RWPE1 (cell line): Measurements from ENCODE around the gene TBC1D23.

Experiments
- CTCF ChIA-PET: fragments of 350-600 bp; sonication (Branson Sonifier 250); formaldehyde crosslinking; extraction: SDS; loops from one replicate; lab custom pipeline; 2021; lab: Yijun Ruan, JAX
- POLR2A ChIA-PET: fragments of 400-600 bp; formaldehyde crosslinking; extraction: SDS; loops from one replicate; lab custom pipeline; 2020; ENCODE audit warnings: antibody characterized with exemption; ENCODE audit not compliant: low non-redundant PET; lab: Yijun Ruan, JAX
- DNase-seq: peaks from one replicate; pipeline ENCODE4 v3.0.0; 2012; ENCODE audit warnings: low spot score
- H3K27ac ChIP-seq: fragments of 450-650 bp; 2 replicates; pipeline ENCODE4 v1.5.1; 2017
- TF ChIP-seq, protein P1 (sequence below): fragments of 450-650 bp; conservative IDR thresholded peaks from 2 replicates; pipeline ENCODE4 v1.5.1; 2017; ENCODE audit warnings: low read depth, mild to moderate bottlenecking

Gene TBC1D23

GRCh38 chr3:100360757-100361496 lies 100.1 kb downstream of the TBC1D23 start:
- no peak for DNase-seq
- POLR2A ChIA-PET, result no interaction called here
- TF ChIP-seq, protein P1, sequence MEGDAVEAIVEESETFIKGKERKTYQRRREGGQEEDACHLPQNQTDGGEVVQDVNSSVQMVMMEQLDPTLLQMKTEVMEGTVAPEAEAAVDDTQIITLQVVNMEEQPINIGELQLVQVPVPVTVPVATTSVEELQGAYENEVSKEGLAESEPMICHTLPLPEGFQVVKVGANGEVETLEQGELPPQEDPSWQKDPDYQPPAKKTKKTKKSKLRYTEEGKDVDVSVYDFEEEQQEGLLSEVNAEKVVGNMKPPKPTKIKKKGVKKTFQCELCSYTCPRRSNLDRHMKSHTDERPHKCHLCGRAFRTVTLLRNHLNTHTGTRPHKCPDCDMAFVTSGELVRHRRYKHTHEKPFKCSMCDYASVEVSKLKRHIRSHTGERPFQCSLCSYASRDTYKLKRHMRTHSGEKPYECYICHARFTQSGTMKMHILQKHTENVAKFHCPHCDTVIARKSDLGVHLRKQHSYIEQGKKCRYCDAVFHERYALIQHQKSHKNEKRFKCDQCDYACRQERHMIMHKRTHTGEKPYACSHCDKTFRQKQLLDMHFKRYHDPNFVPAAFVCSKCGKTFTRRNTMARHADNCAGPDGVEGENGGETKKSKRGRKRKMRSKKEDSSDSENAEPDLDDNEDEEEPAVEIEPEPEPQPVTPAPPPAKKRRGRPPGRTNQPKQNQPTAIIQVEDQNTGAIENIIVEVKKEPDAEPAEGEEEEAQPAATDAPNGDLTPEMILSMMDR, result no peak
- H3K27ac ChIP-seq, result no peak overlapping the region
- CTCF ChIA-PET, result interaction anchor here (0.7 kb wide), 1 partner anchor 47 kb away, joined by 3 read pairs; no protein-coding TSS in a partner anchor

- ChIA-PET POLR2A (no interaction called here), CTCF (no interaction called here)
- DNase-seq, result no peak
- H3K27ac ChIP-seq, result no peak overlapping the region
- TF ChIP-seq, protein P1, result no peak
Measured at GRCh38 chr3:100361897-100362296, 101.1 kb downstream of the TBC1D23 start.

- TF ChIP-seq, protein P1, result no peak
- ChIA-PET CTCF (no interaction called here), POLR2A (no interaction called here)
- DNase-seq, result no peak
- no peak overlapping the region for H3K27ac ChIP-seq
Measured at GRCh38 chr3:100364421-100364820, 103.6 kb downstream of the TBC1D23 start.

- H3K27ac ChIP-seq, result no peak overlapping the region
- ChIA-PET POLR2A (no interaction called here), CTCF (interaction anchor here (0.5 kb wide), 1 partner anchor 721 kb away, joined by 5 read pairs; no protein-coding TSS in a partner anchor)
- TF ChIP-seq, protein P1, result no peak
- no peak for DNase-seq
Measured at GRCh38 chr3:100366424-100366823, 105.6 kb downstream of the TBC1D23 start.

GRCh38 chr3:100368441-100368840 lies 107.6 kb downstream of the TBC1D23 start:
- CTCF ChIA-PET, result no interaction called here
- POLR2A ChIA-PET, result no interaction called here
- no peak for DNase-seq

DNA sequence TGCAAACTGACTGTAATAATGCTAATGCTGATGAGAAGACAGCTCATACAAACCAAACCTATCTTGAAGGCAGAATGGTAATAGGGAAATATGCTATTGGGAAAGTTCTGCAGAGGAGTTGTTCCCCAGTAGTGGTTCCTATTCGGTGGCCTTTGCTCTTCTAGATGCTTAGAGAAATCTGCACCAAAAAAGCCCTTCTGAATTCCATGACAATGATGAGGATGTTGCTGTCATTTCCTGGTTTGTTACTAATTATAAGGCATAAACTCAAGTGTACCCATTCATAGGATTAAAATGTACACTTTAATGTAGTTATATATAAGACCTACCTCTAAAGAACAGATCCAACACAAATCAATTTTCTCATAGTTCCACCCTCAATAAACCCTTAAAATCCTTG lies 110.0 kb downstream of the TBC1D23 start:
- TF ChIP-seq, protein P1, result no peak
- H3K27ac ChIP-seq, result no peak overlapping the region
- no peak for DNase-seq
- CTCF ChIA-PET, result no interaction called here
- POLR2A ChIA-PET, result no interaction called here

More at GRCh38 chr3:100368441-100368840, 107.6 kb downstream of the TBC1D23 start:
- H3K27ac ChIP-seq, result no peak overlapping the region
- TF ChIP-seq, protein P1, result no peak
